HG02884 (cell line): ENCODE measurements around the gene ZSWIM6.

ENCODE experiments used
- ATAC-seq: cut with Tn5 transposase; IDR thresholded peaks from one replicate; pipeline ENCODE4 v1.9.1; 2021; ENCODE audit warnings: mild to moderate bottlenecking, moderate library complexity; ENCODE audit not compliant: unreplicated experiment

Gene ZSWIM6

GRCh38 chr5:61438298-61438970, 106.4 kb downstream of the ZSWIM6 start:
- ATAC-seq, result no peak

- ATAC-seq, result no peak
These were observed 108.0 kb downstream of the ZSWIM6 start for GRCh38 chr5:61440086-61440485.

DNA sequence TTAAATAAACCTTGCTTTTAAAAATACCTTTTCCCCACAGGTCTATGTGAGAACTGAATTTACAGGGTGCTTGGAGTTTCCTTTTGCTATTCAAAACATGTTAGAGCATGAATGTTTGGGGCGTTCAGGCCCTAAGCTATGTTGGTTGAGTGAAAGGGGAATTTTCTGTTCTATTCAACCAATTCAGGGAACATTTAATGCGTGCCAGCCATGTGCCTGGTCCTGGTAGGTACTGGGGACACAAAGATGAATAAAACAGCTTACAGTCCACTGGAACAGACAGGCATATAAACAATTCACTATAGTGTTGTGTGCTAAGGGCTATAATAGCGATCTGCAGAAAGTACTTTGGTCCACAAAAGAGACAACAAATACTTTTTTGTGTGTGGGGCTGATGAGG, 108.5 kb downstream of the ZSWIM6 start:
- ATAC-seq, result no peak

DNA sequence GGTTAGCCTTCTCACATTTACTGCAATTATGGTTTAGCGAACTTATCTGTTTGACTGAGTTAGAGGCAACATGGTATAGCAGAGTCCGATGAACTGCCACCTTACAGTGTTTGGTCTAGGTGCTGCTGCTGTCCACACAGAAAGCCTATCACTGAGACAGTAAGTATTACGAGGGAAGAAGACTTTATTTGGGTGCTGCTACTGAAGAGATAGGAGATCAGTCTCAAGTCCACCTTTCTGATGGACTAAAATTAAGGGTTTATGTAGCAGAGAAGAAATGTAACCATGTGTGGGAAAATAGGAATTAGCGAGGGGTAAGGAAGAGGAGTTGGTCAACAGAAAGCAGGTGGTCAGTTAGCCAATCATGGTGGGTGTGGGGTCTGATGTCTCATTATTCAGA, 109.7 kb downstream of the ZSWIM6 start:
- ATAC-seq, result no peak

- ATAC-seq, result no peak
These were observed 115.9 kb downstream of the ZSWIM6 start for GRCh38 chr5:61447780-61448495.

DNA sequence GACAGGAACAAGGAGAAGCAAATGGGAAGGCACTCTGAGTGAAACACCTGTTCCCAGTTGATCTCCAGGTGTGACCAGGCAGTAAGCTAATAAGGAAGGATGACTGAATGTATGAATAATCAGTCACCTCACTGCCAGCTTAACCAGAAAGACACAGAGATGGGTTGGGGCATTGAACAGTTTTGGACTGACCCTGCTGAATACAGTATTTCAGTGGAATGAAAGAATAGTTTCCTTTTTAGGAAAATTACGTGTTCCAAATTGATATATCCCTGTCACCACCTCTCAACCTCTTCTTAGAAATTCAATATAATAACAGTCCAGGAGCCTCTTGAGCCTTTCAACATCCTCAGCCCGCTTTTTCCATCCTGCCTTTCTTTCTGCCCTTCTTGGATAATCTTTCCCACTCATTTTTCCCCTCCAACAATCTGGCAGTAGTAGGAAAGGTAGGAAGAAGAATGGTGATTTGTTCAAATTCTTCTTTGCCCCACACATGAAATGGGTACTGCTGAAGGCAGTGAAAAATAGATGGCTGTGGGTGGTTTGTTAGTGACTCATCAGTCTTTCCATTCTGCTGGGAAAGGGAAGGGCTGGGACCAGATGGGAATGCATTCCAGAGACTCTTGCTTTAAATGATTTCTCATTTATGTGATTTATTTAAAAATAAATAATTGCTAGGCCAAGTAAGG, 117.9 kb downstream of the ZSWIM6 start:
- no peak for ATAC-seq

DNA sequence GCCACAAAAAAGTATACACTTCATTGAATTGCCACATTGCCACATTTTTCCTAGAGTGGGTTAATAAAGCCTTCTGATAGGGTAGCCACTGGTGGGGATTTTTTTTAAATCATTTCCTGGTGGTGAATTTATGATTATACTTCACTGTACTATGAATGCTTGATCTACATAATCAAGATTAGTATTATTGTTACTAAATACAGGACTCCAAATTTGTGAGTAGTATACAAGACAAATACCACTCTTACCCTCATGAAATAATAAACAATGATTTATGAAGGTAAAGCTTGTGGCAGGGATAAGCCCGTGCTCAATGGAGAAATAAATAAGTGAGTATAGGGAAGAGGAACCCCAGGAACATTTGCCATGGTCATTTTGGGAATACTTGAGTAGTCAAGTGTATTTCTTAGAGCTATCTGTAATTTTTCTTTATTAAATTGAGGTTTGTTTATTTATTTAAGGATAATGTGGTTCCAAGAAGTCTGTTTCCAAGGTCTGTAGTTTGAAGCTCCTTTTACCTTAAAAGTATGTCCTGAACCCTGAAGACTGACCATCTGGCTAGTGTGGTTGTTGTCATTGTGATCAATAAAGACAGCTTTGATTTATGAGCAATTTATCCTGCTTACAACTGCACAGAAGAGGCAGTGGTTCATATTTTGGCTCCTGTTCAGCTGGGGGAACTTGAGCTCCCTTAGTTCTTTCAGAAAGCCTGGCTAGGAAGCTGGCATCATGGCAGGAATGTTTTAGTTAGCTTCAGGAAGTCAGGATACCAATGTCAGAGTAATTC, 118.6 kb downstream of the ZSWIM6 start:
- no peak for ATAC-seq

DNA sequence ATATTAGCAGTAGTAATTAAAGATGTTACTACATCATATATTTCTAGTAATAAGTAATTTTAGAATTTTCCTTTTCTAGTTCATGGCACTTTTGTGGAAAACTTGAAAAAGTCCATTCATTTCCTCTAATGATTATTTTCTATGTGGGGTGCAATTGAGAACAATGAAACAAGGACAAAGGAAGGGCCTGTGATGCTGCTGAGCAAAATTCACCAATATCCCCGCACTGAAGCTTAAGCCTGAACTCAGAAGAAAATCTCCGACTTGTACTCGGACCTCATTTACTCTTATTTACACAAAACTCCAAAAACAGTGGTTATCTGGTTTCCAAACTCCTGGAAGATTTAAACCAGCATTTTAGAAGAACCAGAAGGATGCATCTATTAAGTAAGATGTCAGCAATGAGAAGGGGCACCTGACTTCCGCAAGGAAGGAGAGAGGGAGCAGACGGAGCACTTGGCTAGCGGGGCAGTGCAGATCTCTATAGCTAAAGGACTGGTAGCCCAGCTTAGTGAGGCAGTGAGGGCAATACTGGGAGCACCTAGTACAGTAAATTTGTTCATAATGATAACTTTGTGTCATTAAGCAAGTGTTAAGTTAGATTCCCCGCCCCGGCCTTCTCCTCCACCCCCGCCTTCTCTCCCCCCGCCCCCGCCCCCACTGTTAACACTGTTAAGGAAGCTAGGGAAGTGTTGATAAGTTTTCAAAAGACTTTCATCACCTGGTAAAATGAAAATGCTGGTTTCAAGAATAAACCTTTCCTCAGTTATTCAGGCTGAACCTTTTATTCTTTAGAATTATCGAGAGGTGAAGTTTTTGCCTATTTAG, 123.3 kb downstream of the ZSWIM6 start:
- no peak for ATAC-seq

GRCh38 chr5:61460471-61460870, 128.4 kb downstream of the ZSWIM6 start:
- no peak for ATAC-seq

GRCh38 chr5:61461417-61461816, 129.4 kb downstream of the ZSWIM6 start:
- ATAC-seq, result no peak

DNA sequence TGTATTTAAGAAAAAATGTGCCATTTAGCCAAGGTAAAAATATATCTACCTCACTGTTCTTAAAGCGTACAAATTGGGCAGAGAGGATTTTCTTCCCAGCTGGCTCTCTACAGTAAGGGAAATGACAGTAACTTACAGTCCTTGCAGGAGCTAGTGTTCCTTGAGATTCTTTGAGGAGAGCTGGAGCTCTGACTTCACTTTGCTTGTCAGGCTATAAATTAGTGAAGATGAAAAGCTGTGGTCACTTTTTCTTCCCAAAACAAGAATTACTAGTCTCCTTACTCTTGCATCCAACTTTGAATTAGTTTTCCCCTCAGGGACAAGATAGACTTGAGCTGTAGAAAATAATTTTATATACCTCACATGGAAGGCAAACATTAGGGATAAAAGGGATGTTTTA, 129.9 kb downstream of the ZSWIM6 start:
- no peak for ATAC-seq

DNA sequence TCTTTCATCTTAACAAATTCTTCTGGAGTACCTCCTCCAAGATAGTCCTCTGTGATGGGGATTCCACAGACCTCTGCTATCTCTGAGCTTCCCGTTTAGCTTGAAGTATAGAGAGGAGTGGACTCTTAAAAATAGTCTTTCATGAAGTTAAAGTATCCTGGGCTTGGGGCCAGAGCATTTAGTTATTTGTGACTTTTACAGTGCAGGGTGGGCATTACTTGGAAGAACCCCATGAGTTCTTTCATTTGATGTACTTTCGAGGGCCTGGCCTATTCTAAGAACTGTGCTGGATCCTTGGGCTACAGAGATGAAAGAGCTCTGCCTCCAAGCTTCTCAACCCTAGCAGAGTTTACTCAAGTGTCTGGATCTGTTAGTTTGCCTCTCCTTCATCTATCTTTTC, 131.5 kb downstream of the ZSWIM6 start:
- no peak for ATAC-seq

DNA sequence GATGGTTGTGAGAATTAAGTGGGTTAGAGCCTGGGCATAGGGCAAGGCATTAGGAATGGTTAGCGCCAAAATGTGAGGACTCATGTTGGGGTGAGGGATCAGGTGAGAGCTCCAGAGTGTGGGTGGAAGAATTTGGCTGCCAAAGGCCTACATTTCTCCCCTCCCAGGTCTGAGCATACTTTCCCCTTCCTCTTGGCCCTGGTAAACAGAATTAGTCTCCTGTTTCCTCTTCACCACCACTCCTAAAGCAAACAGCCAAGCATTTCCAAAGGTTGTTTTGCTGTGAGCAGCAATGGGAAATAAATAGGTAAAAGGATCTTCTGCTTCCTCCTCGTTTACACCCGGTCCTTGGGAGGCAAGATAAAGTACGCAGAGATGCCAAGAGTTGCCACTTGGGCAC, 132.5 kb downstream of the ZSWIM6 start:
- ATAC-seq, result no peak

DNA sequence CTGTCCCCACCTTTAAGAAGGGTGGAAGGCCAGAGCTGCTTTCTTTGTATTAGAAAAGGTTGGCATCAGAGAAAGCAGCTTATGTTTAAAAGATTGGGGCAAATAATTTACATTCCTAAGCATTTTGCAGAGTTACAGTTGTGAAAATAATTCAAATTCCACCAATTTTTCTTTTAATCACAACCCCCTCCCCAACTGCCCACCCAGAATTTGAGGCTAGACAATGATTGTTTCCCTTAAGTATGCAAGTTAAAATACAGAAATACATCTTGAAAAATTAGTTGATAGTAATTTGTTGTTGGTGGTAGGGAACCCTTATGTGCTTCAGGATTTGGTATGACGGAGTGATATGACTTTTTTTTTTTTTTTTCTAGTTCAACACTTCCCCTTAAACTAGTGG, 133.0 kb downstream of the ZSWIM6 start:
- ATAC-seq, result no peak

GRCh38 chr5:61465496-61465895, 133.4 kb downstream of the ZSWIM6 start:
- no peak for ATAC-seq

DNA sequence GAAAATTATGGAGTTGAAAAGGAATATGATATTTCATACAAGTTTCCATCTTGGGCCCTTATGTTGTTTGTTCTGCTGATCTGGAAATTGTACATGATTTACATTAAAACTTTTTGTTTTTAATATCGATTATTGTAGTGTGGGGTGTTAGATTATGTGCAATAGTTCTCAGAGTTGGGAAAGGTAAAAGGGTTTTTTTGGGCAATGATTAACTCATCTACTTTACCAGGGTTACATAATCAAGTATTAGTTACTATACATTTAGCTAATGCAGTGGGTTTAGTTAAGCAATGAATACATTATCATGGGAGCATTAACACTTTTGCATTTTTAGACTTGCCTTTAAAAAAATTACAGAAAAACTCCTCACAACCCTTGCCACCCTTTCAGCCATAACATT, 134.0 kb downstream of the ZSWIM6 start:
- no peak for ATAC-seq

DNA sequence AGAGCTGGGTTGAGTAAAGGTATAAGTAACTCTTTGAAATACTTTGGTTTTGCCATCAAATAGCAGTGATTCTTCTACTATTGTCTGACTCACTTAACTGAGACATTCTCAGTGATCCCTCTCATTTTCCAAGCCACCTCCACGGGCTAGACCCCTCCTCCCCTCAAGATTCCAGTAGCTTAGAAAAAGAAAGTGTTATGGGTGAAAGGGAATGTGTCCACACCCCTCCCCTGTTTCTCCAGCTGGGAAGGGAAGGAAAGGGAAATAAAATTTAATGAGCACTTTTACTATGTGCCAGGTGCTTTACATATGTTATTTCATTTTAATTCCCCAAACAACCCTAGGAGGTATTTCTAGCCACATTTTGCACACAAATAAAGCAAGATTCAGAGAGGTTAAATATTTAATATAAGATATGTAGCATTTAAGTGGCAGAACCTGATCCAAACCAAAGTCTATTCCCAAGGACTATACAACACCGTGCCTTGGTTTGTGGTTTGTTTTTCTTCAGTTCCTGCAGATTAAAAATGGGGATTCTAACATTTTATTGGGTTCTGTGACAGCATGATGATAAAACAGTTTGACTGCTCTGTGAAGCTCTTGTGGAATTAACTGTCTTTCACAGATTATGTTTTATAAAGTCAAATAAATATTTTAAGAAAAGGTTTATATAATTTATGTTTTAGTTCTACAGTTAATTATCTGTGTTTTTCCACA, 135.9 kb downstream of the ZSWIM6 start:
- no peak for ATAC-seq

- ATAC-seq, result no peak
These were observed 136.4 kb downstream of the ZSWIM6 start for GRCh38 chr5:61468483-61468865.

- ATAC-seq, result no peak
These were observed 139.3 kb downstream of the ZSWIM6 start for GRCh38 chr5:61471352-61471751.
